EH (cell line): ENCODE measurements around the gene SEC14L6.

Experiments
- DNase-seq: peaks from one replicate; pipeline ENCODE4 v3.0.0-alpha.2; 2015; ENCODE audit warnings: low read depth

The SEC14L6 gene

DNA sequence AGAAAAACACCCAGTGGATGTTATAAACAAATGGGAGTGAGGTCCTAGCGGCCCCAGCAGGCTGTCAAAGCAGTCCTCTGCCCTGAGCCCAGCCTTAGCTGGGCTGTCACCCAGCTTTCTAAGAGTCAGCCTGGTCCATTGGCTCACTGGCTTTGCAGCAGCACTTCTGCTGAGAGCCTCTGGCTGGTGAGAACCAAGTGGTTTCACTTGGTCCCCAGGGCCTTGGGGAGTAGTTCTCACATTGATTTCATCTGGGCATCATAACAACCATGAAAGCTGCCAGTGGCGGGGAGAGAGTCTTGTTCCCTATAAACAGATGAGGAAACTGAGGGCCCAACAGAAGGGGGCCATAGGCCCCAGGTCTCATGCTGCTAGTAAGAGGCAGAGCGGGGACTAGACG, 11.4 kb downstream of the SEC14L6 start:
- DNase-seq: no peak

DNA sequence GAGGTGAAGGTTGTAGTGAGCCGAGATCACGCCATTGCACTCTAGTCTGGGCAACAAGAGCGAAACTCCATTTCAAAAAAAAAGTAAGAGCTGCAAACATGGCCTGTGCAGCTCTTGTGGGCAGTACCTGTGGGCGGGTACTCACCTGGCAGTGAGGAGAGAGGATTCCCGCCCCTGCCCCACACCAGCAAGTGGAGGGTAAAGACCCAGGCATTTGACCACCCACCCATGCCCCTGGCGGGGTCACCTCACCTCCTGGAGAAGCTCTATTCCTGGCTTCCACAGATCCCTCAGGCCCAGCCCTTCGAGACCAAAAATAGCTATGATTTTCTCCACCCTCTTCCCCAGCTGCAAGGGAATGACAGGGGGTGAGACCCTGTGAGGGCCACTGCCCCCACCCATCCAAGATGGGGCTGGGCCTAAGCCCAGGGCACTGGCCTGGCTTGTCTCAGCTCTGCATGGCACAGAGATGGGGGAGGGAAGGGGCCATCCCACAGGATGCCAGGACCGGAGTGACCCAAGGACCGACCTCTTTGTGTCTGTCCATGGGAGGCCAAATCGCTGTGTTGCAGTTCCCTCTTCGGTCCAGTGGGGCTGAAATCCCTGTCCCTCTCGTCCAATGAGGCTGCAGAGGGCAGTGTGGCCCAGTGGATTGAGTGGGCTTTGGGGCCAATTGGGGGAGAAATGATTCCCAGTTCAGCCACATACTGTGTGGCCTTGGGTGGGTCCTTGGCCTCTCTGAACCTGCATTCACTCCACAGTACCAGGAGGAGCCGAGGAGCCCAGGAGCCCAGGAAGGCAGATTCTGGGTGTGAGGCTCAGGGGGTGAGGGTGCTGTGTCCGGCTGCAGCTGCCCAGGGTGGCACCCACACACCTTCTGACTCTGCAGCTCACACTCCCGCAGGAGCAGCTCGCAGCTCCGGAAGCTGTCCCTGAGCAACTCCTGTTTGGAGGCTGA, 14.6 kb downstream of the SEC14L6 start:
- DNase-seq: no peak

DNA sequence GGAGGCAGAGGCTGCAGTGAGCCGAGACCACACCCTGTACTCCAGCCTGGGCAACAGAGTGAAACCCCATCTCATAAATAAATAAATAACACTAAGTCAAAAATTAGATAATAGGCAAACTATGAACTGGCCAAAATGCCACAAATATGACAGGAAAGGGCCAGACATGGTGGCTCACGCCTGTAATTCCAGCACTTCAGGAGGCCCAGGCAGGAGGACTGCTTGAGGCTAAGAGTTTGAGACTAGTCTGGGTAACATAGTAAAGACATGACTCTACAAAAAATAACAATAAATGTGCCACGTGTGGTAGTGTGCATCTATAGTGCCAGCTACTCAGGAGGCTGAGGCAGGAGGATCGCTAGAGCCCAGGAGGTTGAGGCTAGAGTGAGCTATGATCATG, 19.9 kb downstream of the SEC14L6 start:
- DNase-seq: no peak

DNA sequence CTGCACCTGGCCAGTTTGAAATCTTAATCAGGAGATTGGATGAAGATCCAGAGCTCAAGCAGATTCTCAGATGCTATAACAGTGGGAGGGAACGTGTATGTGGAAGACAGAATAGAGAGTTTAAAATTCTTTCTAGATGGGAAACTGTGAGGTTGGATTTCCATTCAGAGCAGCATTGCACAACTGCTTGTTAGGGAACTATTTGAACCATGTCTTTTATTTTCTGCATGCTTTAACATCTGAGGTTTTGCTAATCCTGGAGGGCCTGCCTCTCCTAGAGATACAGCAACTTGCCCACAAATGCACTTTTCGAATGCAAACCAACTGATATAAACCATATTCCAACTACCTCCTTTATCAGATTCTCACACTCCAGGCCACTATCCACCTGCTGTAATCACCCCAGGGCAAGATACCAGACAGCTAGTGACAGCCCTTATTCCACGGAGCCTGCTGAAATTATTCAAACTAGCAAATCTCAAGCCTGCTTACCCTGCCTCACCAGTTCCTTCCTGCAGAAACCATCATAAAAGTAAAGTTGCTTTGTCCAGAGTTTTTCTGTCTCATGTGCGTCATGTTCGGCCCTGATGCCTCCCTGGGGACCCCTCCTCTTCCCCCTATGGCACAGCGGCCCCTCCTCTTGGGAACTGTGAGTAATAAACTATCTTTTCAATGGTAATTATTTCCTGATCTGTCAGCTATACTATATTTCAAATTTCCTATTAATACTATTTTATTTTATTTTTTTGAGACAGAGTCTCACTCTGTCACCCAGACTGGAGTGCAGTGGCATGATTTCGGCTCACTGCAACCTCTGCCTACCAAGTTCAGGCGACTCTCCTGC, 22.7 kb downstream of the SEC14L6 start:
- peak; percentile 5 for DNase-seq

DNA sequence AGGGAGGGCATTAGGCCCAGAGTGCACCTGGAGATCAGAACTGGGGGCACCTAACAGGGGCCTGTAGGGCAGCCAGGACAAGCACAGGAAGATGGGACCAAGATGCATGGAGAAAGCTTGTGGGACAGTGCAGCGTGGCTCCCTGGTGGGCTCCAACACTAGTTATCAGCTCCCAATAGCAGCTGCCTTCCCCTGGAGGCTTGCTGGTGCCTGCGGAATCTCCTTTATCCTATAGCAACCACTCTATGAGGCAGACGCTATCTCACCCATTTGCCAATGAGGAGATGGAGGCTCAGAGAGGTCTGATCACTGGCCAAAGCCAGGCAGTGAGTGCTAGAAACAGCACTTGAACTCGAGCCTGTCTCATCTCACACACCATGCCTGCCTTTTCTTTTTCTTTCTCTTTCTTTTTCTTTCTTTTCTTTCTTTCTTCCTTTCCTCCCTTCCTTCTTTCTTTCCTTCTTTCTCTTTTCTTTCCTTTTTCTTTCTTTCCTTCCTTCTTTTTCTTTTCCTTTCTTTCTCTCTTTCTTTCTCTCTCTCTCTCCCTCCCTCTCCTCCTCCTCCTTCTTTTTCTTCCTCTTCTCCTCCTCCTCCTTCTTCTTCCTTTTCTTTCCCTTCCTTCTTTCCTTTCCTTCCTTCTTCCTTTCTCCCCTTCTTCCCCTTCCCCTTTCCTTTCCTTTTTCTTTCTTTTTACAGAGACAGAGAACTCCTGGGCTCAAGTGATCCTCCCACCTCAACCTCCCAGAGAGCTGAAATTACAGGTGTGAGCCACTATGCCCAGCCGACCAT, 25.0 kb downstream of the SEC14L6 start:
- DNase-seq: no peak

DNA sequence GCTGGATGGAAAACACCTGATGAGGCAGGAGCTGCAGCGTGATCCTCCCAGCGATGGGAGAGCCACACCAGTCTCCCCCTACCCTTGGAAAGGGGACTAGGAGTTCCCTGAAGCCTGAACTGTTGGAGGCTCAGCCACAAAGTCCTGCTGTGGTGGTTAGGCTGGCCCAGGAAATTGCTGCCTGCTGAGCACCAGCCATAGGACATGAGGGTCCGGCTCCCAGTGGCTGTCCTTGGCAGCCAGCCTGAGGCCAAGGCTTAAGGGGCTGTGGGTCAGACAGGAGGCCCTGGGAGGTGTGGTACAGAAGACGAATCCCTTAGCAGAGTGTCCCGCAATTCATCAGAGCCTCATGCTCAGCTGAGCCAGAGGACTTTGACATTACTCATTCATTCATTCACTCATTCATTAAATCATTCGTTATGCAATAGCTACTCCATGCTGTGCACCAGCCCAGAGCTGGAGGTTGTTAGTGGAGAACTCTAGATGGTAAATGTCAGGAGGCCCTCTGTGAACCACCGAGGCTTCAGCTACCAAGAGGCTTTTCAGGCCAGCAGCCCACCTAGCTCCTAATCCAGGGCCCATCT, 26.6 kb downstream of the SEC14L6 start:
- DNase-seq: no peak

DNA sequence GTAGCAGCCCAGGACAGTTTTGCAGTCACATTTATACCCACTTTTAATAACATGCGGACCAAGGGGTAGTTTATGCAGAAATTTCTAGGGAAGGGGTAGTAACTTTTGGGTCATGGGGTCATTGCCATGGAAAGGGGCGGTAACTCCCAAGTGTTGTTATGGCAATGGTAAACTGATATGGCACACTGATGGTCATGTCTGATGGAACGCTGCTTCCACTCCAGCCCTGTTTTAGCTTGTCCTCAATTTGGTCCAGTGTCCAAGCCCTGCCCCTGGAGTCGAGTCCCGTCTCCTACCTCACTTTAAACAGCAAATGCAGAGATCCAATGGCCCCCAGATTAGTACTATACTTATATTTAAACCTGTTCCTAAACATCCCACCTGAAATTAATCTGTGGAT, 29.8 kb downstream of the SEC14L6 start:
- no peak for DNase-seq

DNA sequence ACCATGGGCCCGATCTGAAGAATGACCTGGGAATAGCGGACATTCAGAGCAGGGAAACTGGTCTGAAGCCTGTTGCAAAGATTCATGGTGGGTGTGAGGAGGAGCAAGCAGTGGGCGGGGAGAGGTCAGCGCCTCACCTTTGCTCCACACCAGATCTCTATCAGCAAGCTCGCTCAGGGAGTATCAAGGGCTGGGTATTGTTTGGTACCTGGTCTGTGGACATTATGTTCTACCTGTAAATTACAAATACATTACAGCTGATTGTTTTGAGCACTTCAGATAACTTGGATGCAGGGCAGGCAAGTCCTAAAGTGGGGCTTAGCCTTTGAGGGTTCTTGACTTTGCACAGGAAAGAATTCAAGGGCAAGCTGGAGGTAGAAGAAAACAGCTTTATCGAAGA, 30.3 kb downstream of the SEC14L6 start:
- no peak for DNase-seq

DNA sequence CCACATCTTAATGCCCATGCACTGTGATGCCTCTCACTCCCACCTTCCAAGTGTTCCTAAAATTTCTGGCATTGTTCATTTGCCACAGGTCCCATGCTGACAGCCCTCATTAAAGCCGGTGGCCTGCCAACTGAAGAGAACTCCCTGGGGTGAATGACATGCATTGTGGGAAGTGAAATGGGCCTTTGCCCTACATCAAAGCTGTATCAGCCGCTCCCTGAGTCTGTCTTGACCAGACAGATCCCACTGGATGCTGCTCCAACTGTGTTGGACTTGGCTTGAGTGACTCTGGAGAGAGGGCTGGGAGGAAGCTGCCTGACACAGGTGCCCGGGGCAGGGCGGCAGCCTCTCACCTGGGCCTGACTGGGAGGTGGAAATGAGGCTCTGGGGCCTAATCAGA, 32.3 kb downstream of the SEC14L6 start:
- DNase-seq: no peak

DNA sequence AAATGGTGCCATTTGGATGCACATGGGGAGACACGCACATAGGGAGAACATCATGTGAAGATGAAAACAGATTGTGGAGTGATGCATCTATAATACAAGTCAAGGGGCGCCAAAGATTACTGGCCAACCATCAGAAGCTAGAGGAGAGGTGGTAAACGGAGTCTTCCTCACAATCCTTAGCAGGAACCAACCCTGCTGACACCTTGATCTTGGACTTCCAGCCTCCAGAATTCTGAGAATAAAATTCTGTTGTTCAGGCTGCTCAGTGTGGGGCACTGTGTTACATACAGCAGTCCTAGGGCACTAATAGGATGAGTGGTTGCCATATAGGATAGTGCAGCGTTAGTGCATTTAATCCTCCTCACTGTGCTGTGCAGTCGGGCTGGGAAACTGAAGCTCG, 33.1 kb downstream of the SEC14L6 start:
- DNase-seq: no peak

DNA sequence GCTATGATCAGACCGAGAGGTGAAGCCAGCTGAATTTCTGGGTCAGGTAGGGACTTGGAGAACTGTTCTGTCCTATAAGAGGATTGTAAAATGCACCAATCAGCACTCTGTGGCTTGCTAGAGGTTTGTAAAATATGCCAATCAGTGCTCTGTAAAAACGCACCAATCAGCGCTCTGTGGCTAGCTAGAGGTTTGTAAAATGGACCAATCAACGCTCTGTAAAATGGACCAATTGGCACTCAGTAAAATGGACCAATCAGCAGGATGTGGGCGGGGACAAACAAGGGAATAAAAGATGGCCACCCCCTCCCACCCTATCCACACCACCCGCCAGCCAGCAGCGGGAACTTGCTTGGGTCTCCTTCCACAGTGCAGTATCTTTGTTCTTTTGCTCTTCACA, 34.6 kb downstream of the SEC14L6 start:
- DNase-seq: no peak

DNA sequence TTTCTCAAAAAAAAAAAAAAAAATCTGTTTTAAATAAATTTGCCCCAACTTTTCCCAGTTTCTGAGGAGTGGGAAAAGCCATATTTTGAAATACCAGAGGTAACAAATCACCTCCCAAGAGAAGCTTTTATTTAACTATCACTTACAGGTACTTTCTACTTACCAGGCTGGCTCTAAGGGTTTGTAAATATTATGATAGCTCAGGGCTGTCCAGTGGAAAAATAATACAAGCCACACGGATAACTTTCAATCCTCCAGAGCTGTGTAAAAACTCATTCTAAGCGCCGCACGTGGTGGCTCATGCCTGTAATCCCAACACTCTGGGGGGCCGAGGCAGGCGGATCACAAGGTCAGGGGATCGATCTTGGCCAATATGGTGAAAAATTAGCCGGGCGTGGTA, 35.4 kb downstream of the SEC14L6 start:
- no peak for DNase-seq

DNA sequence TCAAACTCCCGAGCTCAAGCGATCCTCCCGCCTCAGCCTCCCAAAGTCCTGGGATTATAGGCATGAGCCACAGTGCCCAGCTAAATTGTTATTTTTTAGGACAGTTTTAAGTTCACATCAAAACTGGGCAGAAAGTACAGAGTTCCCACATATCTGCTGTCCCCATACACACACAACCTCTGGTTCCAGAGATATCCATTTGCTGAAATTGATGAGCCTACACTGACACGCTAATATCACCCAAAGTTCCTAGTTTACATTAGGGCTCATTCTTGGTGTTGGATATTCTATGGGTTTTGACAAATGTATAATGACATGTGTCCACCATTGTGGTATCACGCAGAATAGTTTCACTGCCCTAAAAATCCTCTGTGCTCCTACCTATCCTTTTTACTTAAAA, 38.3 kb downstream of the SEC14L6 start:
- no peak for DNase-seq

DNA sequence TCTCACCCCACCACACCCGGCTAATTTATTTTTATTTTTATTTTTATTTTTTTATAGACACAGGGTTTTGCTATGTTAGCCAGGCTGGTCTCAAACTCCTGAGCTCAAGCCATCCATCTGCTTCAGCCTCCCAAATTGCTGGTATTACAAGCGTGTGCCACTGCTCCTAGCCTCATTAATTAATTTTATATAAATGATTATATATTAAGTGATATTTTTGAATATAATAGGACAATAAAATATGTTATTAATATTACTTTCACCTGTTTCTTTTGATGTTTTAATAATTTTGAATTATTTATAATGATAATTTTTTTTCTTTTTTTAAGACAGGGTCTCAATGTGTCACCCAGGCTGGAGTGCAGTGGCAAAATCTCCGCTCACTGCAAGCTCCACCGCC, 38.9 kb downstream of the SEC14L6 start:
- no peak for DNase-seq

DNA sequence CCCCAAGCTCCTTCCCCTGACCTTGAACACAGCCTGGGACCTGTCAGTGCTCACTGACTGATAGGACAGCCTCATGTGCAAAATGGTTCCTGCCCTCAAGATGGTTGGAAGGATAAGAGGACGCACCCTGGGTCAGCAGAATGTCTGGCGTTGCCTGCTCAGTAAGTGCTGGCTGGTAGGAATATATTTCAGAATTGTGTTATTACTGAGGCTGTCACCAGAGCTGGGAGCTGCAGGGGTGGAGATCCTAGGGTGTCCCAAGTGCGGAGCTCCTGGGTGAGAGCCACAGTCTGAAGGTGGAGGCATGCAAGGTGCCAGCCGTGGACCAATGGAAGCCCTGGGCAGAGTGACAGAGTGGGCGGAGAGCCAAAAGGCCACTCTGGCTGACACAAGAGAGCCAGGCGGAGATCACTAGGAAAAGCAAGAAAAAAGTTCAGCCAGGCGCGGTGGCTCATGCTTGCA, 40.0 kb downstream of the SEC14L6 start:
- DNase-seq: no peak

DNA sequence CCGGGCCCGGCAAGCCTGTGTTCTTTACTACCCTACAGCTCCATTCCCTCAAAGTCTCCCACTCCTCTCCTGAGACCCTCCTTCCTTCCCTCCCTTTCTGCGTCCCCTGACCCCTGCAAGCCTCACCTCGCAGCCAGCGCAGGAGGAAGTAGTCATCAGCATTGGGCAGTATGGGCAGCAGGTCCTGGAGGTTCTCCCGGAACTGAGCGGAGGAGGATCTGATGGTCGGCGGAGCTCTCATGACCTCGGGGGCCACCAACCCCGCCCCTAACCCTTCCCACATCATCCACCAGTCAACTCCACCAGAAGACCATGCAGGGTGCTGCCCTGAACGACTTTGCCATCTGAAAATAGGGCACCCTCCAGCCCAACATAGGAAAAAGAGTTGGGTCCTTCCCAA, 43.0 kb downstream of the SEC14L6 start:
- no peak for DNase-seq

DNA sequence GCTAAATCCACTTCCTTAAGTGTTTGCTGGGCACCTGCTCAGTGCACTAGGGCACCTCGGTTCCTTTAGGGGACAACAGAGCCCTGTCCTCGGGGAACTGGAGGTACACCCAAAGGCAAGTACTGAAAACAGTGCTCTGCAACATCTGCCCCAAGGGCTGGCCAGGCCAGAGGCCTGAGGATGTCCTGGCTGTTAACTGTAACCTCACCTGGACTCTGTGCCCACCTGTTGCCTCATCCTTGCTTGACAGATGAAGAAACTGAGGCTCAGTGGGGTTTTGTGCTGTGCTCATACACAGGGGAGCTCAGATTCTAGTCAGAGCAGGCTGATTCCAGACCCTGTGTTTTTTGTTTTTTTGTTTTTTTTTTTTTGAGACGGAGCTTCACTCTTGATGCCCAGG, 43.6 kb downstream of the SEC14L6 start:
- DNase-seq: no peak

DNA sequence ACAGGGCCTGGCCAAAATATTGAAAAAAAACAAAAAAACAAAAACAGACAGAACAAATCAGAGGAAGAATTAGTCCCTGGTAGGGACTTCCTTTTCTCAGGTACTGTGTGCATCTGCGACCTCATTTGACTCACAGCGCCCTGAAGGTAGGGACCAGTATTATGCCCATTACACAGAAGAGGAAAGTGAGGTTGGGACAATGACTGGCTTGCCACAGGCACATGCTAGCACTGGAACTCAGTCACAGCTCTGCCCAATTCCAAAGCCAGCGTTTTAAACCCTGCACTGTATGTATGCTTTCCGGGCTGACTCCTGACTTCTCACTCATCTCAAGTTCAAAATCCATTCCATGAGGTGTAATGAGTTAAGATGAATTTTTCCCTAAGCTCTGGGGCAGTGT, 44.4 kb downstream of the SEC14L6 start:
- no peak for DNase-seq

DNA sequence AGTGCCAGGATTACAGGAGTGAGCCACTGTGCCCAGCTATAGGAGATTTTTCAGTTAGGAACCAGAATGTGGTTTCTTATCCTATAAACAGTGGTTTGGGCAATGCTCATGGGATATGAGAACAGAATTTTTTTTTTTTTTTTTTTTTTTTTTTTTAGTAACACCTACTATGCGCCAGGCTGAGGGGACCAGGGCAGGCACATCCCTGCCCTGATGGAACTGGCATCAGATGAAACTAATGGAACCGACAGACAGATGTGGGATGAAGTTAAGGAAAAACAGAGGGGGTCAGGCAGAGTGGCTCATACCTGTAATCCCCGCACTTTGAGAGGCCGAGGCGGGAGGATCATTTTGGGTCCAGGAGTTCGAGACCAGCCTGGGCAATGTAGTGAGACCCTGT, 45.9 kb downstream of the SEC14L6 start:
- DNase-seq: no peak

DNA sequence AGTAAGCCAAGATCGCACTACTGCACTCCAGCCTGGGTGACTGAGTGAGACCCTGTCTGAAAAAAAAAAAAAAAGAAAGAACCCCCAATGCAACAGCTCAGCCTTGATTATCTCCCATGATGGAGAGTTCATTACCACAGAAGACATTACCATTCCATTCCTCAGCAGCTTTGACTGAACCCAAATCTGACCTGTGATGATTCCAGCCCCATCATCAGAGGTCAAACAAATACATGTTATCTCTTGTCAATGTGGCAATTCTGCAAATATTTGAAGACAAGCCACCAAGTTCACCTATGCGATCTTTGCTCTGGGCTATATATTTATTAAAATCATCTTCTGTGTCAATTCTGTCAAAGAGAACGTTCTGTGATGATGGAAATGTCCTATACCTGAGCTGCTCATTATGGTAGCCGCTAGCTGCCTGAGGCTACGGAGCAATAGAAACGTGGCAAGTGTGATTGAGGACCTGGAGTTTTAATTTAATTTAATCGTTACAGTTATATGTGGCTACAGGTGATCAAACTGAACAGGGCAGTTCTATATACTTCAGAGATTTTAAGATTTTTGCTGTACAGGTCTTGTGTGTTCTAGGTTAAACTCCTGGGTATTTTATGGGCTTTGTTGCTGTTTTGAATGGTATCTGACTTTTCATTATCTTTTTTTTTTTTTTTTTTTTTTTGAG, 48.9 kb downstream of the SEC14L6 start:
- DNase-seq: no peak

DNA sequence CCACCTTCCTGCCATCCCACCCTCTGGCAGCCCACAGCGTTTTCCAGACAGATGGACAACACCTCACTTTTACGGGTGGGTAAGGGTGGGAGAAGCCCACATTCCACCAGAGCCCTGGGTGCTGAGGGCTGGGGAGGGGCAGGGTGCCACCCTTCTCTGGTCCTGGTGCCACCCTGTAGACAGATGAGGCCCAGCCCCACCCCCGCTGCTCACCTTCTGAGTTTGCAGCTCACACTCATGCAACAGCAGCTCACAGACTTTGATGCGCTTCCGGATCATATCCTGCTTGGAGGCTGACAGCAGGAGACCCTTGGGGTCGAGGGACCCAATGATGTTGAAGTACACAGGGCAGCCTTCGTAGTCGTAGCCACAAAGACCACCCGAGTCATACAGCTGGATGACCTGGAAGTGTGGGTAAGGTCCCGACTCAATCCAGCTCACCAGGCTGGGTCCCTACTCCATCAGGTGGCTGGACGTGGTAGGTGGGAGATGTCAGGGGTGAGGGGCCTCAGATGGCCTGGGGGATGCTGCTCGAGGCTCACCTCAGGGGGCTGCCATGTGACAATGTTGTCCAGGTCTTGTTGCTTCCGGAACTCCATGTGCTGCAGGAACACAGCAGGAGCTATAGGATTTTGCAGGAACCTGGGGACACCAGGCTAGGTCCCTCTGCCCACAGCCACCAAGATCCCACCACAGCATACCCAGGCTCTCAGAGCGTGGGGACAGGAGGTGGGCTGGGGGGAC, 51.3 kb downstream of the SEC14L6 start:
- no peak for DNase-seq
